ENCODE measurements around the gene RNF144A.

RNF144A gene

DNA sequence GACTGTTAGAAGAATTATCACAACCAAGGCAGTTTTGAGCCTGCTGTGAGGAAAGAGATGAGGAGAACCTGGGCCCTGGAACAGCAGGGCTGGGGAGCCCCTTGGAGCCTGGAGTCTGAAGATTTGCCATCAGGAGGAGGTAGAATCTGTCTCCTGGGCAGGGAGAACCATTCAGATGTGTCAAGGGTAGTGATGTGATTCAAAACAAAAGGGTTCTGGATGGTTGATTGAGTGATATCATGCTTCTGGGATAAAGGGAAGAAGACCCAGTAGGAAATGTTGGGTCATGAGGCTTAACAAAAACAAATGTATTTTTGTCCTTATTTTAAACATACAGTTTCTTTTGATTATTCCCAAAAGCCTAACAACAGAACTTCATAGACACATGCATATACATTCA lies 28.6 kb downstream of the RNF144A start:
- no peak for DNase-seq (ENCODE audit: low read depth in 2 of 3, low spot score in 2 of 3)

DNA sequence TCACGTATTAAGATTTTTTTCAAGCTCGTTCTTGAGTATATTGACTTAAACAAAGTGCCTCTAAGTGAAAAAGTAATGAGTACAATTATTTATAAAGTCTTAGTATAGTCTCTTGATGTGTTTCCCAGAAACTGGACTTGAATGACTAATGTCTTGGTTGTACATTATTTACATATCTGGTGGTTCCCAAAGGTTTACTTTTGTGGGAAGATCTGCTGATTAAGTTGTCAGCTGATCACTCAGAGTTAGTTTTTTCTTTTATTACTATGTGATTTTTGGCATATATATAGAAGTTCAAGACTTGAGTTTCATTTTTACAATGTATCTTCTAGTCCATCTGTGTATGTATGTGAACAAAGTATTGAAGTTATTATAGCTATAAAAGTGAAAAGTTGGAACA lies 29.5 kb downstream of the RNF144A start:
- no peak for DNase-seq (ENCODE audit: low read depth in 2 of 3, low spot score in 2 of 3)

DNA sequence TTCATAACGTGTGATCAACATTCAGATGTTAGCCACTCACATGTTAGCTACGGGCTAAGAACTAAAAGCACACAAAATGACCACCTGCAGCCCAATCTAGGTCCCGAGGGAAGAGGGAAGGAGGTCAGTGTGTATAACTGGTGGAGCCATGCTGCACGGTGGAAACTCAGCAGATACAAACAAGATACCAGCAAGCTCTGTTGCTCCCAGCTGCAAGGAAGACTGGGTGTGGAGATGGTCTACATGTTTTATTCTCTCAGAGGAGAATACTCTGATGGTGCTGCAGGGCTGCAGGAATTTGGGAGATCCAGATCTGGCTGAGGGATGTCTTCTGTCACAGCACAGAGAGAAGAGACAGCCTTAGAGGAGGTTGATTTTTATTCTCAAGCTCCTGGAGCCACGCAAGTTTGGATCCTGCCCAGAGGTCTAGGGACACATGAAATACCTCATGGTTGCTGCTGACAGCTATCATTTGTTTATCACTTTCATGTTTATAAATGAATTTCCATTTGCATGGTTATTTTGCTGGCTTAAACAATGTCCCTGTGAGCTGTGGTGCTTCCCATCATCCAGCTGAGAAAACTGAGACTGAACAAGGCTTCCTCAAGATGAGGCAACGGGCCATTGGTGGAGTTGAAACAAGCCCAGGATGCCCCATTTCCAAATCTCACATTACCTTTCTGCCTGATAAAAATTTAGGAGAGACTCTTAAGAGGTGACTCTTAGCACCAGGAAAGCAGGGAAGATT lies 30.9 kb downstream of the RNF144A start:
- DNase-seq (ENCODE audit: low read depth in 2 of 3, low spot score in 2 of 3), result no peak

DNA sequence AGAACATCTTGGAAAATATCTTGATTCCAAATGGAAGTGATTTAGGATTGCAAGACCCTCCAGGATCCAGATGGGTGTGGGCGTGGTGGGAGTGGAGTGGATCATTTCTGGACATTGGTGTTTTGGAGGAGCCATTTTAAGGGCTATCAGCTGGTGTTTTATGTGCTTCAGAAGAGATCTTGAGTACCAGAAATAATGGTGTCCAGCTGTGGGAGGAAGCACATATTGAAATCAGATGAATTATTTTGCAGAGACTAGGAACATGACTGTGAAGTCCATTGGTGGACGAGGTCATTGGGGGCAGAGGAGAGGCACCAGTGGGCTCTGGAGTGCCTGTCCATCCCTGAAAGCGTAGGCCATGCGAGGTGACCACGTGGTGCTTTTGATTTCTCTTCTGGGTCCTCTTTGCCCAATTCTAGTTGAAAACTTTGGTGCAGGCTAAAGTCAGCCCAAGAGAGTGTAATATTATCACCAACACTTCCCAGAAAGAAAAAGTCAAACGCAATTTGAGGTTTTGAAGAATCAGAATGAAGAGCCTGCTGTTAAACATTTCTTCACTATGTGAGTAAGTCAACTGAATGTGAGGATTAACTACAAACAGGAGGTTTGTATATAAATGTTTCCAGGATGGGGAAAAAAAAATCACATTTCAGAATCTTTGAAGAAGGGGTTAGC lies 31.6 kb downstream of the RNF144A start:
- no peak for DNase-seq (ENCODE audit: low read depth in 2 of 3, low spot score in 2 of 3)

DNA sequence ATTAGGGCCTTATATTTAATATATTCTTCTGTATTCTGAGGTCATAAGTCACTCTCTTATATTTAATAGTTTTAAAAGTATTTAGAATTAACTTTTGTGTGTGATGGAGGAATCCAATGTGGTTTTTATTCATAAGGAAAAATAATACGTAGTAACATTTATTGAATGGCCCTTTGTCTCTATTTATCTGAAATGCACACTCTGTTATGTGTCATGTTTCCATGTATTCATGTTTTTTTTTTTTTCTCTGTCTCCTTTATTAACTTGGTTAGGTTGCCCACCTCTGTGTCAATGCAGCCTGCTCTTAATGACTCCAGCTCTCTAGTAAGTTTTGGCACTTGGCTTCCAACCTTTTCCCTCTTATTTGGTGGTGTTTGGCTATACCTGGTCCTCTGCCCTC lies 33.8 kb downstream of the RNF144A start:
- DNase-seq (ENCODE audit: low read depth in 2 of 3, low spot score in 2 of 3), result no peak

DNA sequence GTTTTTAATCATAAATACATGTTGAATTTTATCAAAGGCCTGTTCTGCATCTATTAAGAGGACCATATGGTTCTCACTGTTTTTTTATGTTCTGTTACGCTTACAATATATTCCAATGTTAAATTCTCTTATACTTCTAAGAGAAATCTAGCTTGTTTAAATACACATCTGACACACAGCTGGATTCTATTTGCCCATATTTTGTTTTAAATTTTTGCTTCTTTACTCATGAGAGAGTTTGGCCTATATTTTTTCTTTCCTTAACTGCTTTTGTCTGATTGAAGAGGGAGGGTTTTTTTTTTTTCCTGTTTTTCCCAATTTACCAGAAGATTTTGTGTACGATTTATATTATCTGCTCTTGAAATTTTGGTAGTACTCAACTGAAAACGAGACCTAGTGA lies 34.9 kb downstream of the RNF144A start:
- DNase-seq (ENCODE audit: low read depth in 2 of 3, low spot score in 2 of 3), result no peak

DNA sequence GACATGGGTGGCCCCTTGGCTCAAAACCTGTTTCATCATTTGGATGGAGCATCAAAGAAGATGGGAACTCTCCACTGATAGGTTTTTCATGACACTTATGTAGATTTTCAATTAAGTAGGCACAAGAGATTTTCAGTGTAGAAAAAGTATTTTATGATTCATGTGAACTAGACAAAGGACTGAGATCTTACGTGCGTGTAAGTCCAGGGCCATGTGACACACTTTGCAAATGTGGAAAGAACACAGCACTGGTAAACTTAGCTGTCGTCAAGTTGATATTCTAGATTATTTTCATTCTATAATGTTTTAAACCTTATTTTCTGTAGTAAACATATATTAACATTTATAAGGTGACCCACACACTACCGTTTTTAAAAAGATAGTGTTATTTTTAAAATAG lies 37.4 kb downstream of the RNF144A start:
- no peak for DNase-seq (ENCODE audit: low read depth in 2 of 3, low spot score in 2 of 3)

DNA sequence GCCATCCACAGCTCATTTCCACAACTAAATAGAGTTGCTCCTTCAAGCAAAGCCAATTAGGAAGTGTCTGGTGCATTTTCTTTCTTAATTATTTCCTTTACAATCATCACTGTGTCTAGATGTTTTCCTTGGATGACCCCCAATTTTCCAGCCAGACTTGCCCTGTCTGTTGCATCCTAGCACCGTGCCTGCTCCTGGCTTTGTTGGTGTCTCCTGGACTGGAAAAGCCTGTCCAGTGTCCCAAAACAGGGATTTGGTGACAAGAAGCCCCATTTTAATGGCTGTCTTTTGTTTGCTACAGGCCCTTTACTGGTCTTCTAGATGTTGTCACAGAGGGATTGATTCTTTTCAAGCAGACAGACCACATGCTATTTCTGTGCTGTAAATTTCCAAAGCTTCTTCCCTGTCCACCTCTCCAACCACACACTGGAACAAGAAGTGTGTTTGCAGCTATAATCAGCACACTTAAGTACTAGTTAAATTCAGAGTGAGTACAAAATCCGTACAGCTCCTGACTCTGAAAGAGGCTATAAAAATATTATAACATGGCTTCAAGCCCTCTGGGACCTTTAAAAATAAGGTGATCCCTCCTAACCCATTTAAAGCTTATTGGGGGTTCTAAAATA lies 38.4 kb downstream of the RNF144A start:
- no peak for DNase-seq (ENCODE audit: low read depth in 2 of 3, low spot score in 2 of 3)

DNA sequence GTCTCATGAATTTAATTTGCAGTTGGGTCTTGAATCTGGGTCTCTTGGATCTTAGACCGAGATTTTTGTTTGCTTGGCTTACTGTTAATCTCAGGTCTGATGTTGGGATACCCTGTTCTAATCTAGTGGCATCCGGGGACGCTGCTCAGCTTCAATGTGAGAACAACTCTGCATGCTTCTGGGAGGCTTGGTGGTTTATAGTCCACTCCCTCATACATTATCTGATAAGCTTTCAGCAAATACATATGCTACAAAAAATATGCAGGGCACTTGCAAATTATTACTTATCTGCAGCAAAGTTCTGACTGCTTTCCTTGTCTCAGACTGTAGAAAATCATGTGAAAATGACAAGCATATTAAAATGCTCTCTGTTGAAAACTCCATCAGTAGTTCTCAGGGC lies 39.4 kb downstream of the RNF144A start:
- DNase-seq (ENCODE audit: low read depth in 2 of 3, low spot score in 2 of 3), result no peak

DNA sequence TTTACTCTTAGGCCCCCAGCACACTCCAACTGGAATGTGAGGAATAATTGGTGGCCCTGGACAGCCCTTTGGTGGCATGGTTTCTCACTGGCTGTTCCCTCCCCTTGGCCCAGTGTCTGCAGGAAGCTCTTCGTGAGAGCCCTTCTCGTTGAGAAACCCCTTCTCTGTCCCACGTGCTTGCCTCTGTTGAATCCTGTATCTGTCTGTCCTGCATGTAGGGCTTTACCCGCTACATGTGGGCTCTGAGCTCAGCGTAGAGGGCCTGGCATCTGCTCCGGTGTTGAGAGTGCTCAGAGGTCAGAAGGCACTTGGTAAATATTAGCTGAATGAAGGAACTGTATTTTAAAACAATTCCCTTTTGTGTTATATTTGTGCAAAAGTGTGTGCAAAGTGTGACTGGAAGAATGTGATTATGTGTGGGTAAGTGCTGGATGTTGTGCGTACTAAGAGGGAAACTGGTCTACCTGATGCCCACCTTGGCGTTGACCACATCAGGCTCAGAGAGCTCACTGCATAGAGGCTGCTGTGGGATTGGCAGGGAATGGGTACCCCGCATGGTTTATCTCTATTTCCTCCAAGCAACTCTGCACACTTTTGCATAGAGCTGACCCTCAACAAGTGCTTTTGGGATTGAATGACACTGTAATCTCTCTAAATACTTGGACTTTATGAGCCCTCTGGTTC lies 40.0 kb downstream of the RNF144A start:
- no peak for DNase-seq (ENCODE audit: low read depth in 2 of 3, low spot score in 2 of 3)

DNA sequence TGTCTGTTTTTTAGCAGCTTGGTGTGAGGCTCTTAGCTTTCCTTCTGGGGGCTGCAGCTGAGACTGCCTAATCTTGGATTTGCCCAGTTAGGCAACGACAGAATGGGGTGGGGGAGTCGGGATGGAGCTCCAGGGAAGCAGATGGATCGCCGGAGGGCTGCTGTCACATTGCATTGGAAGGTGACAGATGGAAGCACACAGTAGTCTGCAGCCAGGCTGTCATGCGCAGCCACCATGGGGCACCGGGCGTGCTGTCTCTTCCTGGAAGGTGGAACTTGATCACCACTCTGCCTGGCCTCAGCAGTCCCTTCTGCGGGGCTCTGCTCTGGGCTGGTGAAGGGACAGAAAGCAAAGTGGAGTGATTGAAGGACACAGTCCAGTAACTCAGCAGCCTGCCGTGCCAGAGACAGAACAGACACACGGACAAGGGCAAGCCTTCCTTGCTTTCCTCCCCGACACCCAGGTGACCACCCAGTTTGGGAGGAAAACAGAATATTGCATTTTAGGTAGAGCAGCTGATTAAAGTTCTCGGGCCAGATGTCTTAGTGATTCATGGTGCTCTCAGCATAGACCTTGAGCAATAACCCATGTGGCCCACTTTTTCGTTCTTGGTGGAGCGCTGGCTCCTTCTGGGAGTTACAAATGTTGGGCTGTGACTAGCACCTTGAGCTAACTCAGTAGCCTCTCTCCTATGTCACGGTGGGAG lies 40.9 kb downstream of the RNF144A start:
- DNase-seq (ENCODE audit: low read depth in 2 of 3, low spot score in 2 of 3), result no peak

DNA sequence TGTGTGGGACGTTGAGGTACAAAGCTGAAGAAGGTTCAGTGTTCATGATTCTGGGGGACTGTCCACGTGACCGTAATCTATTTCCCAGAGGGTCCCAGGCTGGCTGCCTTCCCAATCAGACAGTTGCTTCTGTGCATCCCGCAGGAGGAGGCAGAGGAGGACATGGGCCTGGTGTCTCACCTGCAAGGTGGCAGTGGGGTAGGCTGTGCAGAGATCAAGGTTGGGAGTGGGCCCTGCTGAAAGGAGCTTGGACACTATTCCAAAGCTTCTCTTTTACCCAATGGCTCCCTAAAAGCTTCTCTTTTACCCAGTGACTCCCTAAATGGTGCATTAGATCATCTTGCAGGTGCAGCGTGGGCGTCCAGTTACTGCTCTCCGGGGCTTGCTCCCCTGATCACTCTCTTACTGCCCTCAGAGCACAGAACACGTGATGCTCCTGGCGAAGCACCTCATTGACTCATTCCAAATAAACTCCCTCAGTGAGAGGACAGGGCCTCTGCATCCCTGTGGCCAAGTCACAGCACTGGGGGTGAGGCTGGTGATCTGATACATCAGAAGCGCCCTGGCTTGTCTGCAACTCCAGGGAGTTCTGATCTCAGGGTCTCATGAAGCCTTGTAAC lies 41.5 kb downstream of the RNF144A start:
- DNase-seq (ENCODE audit: low read depth in 2 of 3, low spot score in 2 of 3), result no peak

DNA sequence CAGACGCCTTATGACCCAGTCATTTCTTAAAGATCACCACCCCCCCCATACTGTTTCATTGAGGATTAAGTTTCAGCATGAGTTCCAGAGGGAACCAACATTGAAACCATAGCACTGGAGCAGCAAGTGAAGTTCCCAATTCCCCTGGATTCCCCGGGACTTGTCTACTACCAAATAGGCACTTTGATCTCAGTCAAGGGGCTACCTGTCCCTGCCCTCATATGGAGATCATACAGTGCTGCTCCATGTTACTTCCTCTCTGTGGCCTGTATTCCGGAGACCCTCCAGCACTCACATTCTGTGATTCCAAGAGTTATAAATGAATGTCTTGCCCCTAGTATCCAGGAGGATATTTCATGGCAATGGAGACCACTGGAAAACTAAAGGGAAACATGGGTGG lies 42.5 kb downstream of the RNF144A start:
- no peak for DNase-seq (ENCODE audit: low read depth in 2 of 3, low spot score in 2 of 3)

DNA sequence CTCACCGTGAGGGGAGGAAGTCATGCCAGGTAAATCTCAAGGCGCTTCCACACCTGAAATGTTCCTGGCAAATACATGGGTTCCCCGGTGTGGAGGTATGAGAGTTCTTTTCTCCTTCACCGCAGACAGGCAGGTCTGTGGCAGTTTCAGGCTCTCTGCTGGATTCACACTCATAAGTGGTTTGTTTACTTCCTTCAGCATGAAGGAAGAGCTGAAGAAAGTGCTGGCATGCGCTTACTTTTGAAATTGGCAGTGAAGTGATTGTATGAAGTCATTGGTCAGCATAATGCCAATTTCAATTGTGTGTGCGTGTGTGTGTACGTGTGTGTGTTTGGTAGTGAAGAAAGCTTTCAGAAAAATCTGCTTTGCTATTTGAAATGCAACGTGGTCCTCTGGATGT lies 43.4 kb downstream of the RNF144A start:
- no peak for DNase-seq (ENCODE audit: low read depth in 2 of 3, low spot score in 2 of 3)

DNA sequence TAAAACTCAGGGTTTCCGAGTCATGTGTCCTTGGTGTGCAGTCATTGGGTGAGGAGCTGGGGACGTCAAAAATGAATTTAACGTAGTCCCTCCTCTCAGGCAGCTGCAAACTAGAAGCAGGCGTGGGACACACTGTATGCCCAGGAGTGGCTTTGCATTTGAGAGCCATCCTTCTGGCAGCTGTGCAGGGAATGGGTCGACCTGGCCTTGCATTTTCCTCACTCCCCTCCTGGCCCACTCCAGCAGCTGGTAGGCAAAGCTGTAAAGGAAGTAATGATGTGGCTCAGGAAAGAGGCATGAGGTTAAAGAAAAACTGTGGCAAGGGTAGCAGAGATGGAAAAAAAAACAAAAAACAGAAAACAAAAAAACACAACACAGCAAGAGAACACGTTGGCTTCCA lies 46.5 kb downstream of the RNF144A start:
- DNase-seq (ENCODE audit: low read depth in 2 of 3, low spot score in 2 of 3), result no peak

DNA sequence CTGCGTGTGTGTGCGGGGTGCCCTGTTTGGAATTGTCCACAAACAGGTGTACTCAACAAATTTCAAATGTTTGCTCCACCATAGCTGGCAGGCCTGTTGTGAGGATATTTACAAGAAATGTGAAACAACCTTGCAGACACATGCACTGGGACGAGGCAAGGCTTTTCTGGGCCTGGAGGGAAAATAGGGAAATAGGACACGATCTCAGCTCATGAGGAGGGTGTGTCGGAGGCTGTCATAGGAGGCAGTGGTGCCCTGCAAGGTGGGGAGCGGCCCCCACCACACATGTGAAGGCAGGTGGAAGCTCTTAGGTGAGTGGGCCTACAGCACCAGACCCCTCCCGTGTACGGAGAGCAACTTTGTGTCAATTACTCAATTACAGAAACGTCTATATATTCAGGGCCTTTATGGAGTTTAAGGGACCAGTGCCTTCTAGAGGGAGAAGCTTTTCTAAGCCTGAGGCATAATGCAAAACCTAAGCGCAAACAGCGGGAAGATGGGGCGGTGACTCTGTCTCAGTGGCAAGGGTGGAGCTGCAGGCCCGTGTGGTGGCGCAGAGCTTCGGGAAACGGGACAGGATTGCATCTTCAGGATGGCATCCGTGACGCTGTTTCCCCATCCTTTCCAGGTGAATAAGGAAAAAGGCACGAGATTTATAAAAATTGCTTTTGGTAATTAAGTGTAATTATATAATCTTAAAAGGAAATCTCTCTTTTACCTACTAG lies 48.0 kb downstream of the RNF144A start:
- DNase-seq (ENCODE audit: low read depth in 2 of 3, low spot score in 2 of 3), result no peak

DNA sequence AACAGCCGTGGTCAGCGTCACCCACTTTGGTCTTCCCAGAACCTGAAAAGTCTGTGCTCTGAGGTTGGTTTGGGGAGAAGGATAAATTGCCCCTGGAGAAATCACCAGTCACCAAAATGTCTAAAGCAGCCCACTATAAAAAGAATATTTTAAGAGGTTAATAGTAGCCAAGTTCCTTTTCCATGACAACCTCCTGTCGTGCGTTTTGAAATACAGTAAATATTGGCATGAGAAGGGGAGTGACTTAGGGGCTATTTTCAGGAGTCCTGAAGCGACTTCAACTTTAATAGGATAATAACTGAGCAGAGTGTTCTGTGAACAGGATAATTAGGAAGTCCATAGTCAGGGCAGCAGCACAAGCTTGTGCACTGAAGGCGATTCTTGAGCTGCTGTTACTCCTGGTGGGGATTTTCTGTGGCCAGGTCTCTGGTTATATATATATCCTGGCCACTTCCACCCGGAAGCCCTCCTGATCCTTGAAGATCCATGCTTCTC lies 49.3 kb downstream of the RNF144A start:
- no peak for DNase-seq (ENCODE audit: low read depth in 2 of 3, low spot score in 2 of 3)

DNA sequence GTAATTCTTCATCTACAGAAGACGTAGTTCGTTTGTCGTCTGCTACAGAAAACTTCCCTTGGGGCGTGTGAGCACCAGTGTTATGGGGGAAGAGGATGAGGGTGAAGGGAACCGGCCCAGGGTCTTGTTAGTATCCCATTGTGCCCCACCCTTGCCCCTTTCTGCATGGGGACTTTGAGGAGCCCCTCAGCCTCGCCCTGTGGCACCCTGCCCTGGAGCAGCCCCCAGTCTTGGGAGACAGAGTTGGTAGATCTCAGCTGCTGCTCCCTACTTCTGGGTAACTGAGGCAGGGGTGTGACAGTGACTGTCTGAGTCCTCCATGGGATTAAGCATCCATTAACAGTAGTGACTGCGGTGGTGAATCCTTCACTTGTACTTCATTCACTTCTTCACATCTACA lies 50.1 kb downstream of the RNF144A start:
- DNase-seq (ENCODE audit: low read depth in 2 of 3, low spot score in 2 of 3), result no peak

DNA sequence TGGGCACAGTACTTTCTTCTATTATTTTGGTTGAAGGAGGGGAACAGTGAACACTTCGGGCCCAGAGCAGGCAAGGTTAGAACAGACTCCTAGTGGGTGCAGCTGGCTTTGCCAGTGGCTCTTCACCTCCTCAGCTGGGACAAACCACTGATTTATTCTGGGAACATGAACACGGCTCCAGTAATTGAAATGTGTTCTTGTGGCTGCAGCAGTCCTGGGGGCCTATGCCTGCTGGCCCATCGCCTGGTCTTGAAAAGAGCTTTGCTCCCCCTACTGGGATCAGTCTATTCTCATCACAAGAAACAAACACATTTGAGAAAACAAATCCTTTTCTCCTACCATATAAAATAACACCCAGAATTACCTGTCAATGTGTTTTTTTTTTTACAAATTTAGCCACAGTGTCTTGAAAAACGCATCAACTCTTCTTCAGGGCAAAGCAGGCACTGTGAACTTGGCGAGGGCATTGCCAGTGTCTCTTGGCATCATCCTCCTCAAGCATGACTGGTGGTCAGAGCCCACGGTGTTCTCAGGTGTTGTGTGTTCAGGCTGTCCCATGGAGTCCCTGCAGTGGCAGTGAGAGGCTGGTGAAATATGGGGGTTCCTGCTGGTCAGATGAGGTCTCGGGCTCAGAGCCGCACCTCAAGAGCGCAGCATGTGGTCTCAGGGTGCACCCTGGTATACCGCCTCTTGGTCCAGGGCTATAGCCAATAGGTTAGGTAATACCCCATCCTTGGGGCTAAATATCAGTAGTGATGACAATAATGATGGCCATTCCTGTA lies 51.3 kb downstream of the RNF144A start:
- DNase-seq (ENCODE audit: low read depth in 2 of 3, low spot score in 2 of 3), result no peak

All from activated CD8-positive, alpha-beta memory T cell treated with anti-CD3 and anti-CD28 coated beads for 48 hours (primary cell).